Left lobe of liver (tissue), 2 donors: ENCODE results near the gene TNS2. TPM values are rescaled to one million over a fixed set of nuclear protein-coding genes. Genes with fewer than 3 reads are reported as not detected.

Experiments
- ATAC-seq: fragments of 200-7000 bp; cut with Tn5 transposase; one replicate; pipeline ENCODE4 v1.9.1; 2020; ENCODE audit warnings: mild to moderate bottlenecking, moderate library complexity
- DNase-seq: peaks from one replicate; pipeline ENCODE4 v3.0.0-alpha.2; 2020; ENCODE audit warnings: low spot score
- total RNA-seq: library from RNA; stranded (reverse); gene quantifications from one replicate; pipeline ENCODE4 v1.2.1, GENCODE V29; 2021
- donor health status: DM: no; HTN: no; CAD: no; lungs with moderate emphysema.
- donor health status: DM: no; HTN: yes; CAD: no.

TNS2 gene
- total RNA-seq, 1 donor from 2014 or later, result 146 TPM

DNA sequence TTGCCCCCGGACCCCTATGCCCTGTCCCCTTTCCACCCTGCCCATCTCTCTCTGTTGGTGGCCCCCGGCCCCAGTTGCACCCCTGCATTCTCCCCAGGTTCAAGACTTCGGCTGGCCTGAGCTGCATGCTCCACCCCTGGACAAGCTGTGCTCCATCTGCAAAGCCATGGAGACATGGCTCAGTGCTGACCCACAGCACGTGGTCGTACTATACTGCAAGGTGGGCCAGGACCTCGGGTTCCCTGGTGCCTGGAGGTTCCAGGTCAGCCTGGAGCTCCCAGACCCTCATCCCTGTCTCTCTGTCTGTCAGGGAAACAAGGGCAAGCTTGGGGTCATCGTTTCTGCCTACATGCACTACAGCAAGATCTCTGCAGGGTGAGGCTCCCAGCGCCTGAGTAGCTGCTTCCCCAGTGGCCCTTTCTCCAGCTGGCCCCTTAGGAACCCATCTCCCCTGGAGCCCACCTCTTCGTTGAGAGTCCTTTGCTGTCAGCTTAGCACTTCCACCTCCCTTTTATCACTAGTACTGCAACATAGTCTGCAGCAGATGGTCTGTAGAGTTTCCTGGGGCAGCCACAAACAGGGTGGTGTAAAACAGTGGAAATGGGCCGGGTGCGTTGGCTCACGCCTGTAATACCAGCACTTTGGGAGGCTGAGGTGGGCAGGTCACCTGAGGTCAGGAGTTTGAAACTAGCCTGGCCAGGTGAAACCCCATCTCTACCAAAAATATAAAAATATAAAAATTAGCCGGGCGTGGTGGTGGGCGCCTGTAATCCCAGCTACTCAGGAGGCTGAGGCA lies 5.8 kb downstream of the TNS2 start:
- DNase-seq (no peak), ATAC-seq (no peak)

DNA sequence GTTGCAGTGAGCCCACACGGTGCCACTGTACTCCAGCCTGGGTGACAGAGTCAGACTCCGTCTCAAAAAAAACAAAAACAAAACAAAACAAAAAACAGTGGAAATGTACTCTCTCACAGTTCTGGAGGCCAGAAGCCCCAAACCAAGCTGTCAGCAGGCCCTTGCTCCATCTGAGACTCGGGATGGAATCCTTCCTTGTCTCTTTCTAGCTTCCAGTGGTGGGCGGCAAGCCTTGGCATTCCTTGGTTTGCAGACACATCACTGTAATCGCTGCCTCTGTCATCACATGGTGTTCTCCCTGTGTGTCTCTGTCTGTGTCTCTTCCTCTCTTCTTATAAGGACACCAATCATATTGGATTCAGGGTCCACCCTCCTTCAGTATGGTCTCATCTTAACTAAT lies 6.4 kb downstream of the TNS2 start:
- ATAC-seq (no peak), DNase-seq (no peak)

DNA sequence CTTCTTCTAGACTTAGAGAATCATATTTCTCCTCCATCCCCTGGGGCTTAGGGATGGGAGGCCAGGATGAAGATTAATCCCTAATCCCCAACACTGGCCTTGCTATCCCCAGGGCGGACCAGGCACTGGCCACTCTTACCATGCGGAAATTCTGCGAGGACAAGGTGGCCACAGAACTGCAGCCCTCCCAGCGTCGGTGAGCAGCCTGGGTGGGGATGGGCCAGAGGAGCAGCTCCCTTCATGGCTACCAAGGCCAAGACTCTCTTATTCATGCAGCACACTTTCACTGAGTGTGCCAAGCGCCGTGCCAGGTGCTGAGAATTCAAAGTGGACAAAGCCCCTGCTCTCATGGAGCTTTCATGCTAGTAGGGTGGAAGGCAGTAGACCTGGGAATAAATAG lies 7.0 kb downstream of the TNS2 start:
- DNase-seq (no peak), ATAC-seq (no peak)

DNA sequence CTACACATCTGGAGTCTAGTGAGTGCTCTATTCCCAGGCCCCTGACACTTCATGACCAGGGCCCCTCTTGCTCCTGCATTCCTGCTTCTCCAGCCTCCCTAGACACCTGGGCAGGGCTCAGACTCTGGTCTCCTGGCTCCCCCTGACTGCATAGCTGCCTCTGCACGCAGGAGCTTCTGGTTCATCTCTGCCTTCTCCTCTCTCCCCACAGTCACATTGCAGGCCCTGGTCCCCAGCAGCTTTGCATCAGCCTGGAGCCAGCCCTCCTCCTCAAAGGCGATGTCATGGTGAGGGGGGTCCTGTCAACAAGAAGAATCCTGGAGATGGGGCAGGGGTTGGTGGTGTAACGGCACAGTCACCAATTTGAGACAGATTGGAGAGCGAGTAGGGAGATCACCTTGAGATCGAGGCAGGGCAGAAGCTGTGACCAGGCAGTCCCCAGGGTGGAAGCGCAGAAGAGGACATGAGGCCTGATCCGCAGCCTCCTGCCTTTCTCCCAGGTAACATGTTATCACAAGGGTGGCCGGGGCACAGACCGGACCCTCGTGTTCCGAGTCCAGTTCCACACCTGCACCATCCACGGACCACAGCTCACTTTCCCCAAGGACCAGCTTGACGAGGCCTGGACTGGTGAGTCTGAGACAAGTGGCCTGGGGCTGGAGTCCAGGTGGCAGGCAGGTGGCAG lies 8.1 kb downstream of the TNS2 start:
- ATAC-seq (no peak), DNase-seq (no peak)

DNA sequence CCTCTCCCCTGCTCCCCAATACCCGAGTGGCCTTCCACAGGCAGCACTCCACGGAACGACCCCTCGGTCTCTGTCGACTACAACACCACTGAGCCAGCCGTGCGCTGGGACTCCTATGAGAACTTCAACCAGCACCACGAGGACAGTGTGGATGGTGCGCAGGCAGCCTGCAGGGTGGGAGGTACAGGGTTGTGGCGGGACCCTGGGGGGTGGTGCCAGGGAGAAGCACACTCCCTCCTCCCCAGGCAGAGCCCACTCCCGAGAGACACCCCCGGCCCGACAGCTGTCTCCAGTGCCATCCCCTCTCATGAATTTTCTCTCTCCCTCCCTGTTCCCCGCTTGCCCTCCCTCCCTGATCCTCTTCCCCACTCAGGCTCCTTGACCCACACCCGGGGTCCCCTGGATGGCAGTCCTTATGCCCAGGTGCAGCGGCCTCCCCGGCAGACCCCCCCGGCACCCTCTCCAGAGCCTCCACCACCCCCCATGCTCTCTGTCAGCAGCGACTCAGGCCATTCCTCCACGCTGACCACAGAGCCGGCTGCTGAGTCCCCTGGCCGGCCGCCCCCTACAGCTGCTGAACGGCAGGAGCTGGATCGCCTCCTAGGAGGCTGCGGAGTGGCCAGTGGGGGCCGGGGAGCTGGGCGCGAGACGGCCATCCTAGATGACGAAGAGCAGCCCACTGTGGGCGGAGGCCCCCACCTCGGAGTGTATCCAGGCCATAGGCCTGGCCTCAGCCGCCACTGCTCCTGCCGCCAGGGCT lies 9.0 kb downstream of the TNS2 start:
- DNase-seq (no peak), ATAC-seq (no peak)

DNA sequence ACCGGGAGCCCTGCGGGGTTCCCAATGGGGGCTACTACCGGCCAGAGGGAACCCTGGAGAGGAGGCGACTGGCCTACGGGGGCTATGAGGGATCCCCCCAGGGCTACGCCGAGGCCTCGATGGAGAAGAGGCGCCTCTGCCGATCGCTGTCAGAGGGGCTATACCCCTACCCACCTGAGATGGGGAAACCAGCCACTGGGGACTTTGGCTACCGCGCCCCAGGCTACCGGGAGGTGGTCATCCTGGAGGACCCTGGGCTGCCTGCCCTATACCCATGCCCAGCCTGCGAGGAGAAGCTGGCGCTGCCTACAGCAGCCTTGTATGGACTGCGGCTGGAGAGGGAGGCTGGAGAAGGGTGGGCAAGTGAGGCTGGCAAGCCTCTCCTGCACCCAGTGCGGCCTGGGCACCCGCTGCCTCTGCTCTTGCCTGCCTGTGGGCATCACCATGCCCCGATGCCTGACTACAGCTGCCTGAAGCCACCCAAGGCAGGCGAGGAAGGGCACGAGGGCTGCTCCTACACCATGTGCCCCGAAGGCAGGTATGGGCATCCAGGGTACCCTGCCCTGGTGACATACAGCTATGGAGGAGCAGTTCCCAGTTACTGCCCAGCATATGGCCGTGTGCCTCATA lies 9.7 kb downstream of the TNS2 start:
- DNase-seq, result no peak
- peak; percentile 0 for ATAC-seq

DNA sequence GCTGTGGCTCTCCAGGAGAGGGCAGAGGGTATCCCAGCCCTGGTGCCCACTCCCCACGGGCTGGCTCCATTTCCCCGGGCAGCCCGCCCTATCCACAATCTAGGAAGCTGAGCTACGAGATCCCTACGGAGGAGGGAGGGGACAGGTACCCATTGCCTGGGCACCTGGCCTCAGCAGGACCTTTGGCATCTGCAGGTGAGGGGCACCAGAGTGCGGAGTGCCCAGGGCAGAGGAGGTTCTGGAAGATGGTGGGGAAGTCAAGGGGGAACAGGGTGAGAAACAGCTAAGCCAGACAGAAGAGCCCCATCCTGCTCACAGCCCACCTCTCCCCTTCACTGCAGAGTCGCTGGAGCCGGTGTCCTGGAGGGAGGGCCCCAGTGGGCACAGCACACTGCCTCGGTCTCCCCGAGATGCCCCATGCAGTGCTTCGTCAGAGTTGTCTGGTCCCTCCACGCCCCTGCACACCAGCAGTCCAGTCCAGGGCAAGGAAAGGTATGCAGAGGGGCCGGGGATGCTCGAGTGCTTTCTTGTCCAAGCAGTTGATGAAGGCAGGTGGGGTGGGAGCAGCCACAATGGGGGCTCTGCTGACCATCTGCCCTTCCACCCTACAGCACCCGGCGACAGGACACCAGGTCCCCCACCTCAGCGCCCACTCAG lies 10.3 kb downstream of the TNS2 start:
- ATAC-seq (peak; percentile 1), DNase-seq (no peak)

DNA sequence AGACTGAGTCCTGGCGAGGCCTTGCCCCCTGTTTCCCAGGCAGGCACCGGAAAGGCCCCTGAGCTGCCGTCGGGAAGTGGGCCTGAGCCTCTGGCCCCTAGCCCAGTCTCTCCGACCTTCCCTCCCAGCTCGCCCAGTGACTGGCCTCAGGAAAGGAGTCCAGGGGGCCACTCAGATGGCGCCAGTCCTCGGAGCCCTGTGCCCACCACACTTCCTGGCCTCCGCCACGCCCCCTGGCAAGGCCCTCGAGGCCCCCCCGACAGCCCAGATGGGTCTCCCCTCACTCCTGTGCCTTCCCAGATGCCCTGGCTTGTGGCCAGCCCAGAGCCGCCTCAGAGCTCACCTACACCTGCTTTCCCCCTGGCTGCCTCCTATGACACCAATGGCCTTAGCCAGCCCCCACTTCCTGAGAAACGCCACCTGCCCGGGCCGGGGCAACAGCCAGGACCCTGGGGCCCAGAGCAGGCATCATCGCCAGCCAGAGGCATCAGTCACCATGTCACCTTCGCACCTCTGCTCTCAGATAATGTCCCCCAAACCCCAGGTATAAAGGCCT lies 10.9 kb downstream of the TNS2 start:
- peak; percentile 14 for ATAC-seq
- DNase-seq, result peak; percentile 74

DNA sequence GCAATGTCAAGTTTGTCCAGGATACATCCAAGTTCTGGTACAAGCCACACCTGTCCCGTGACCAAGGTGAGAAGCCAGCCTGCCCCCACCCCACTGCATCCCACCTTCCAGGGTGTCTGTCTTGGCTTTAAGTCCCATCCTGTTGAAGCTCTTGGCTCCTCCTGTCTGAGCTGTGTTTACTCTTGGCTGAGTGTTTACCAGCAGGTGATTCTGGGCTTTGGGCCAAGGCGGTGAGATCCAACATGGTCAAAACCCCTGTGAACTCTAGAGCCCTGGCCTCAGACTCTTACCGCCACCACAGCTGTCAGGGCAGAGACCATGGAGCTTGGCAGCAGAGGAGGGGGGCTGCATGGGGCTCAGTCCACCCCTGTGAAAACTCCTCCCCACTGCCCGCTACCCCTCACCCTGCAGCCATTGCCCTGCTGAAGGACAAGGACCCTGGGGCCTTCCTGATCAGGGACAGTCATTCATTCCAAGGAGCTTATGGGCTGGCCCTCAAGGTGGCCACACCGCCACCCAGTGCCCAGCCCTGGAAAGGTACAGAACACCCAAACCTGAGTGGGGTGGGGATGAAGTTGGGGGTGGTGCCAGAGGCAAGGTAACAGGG lies 11.6 kb downstream of the TNS2 start:
- peak; percentile 67 for ATAC-seq
- peak; percentile 93 for DNase-seq

DNA sequence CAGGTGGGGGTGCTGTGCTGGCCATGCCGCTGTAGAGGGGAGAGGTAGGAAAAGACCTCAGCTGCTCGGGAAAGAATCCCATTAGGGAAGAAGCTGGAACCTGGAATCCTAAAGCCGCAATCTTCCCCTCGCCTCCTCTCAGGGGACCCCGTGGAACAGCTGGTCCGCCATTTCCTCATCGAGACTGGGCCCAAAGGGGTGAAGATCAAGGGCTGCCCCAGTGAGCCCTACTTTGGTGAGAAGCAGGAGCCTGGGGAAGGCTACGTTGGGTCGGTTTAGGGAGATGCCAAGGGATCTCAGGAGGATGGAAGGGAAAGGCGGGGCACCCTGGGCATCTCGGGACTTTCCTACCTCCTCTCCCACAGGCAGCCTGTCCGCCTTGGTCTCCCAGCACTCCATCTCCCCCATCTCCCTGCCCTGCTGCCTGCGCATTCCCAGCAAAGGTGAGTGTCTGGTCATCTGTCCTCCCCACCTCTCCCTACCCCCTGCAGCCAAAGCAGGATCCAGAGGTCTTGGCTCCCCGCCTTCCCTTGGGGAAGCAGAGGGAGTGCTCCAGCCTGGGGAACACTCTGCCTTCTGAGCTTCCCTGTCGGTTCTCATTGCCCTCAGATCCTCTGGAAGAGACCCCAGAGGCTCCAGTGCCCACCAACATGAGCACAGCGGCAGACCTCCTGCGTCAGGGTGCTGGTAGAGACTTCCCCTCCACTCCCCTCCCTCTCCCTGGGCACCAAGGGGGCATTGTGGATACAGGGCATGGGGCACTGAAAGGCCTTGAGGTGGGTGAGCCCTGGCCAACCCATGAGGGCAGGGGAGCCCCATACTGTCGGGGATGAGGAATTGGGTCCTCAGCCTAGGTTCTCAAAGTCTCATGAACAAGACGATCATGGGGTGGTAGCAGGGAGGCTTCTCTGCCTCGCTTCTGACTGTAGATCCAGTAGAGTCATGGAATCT lies 12.4 kb downstream of the TNS2 start:
- DNase-seq (peak; percentile 45), ATAC-seq (no peak)

DNA sequence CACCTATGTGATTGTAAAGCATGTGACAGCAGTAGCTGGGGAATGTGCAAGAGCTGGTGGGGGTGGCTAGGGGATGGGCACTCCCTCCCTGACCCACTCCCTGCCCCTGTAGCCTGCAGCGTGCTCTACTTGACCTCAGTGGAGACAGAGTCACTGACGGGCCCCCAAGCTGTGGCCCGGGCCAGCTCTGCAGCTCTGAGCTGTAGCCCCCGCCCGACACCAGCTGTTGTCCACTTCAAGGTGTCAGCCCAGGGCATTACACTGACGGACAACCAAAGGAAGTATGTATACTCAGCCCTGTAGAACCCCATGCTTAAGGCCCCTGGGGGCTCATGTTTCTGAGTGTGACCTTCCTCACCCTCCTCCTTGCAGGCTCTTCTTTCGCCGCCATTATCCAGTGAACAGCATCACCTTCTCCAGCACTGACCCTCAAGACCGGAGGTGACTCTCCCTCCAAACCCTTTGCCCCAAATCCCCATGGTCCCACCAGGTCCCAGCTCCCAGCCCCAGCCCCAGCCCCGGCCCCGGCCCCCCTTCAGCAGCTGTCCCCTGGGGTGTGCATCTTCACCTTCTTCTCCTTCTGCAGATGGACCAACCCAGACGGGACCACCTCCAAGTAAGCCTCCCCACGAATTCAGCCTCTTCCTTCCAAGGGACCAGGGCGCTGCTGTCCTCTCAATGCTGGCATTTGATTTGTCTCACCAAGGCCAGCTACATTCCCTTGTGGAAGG lies 13.3 kb downstream of the TNS2 start:
- no peak for ATAC-seq
- DNase-seq, result peak; percentile 44

DNA sequence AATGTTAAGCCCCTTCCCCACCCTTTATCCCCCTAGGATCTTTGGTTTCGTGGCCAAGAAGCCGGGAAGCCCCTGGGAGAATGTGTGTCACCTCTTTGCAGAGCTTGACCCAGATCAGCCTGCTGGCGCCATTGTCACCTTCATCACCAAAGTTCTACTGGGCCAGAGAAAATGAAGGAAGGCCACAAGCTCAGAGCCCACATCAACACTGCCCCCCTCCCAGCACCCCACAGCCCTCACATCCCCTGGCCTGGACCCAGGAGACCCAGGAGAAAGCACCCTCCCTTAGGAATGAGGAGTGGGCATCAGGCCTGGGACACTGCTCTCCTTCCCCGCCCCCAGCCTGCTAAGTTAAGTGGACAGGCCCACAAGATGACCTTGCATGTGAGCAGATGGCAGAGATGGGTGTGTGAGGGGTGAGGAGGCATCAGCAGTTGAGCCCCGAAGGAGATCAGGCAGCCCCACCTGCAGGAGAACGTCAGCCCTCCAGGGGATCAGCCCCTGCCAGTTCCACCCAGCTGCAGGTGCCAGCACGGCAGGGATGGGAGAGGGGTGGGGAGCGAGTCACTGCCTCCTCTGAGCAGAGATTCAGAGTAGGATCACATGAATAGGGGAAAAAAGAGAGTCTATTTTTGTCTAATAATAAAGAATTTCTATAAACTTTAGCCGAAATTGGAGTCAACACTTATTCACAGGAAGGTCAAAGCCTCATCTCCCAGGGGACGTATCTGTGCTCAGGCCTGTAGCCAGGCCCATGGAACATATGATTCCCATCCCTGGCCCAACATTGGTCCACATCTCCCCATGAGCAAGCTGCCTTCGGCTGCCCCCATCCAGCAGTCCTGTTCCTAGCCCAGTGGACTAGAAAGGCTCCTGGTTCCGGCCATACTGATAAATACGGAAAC lies 14.1 kb downstream of the TNS2 start:
- DNase-seq (peak; percentile 46), ATAC-seq (no peak)

DNA sequence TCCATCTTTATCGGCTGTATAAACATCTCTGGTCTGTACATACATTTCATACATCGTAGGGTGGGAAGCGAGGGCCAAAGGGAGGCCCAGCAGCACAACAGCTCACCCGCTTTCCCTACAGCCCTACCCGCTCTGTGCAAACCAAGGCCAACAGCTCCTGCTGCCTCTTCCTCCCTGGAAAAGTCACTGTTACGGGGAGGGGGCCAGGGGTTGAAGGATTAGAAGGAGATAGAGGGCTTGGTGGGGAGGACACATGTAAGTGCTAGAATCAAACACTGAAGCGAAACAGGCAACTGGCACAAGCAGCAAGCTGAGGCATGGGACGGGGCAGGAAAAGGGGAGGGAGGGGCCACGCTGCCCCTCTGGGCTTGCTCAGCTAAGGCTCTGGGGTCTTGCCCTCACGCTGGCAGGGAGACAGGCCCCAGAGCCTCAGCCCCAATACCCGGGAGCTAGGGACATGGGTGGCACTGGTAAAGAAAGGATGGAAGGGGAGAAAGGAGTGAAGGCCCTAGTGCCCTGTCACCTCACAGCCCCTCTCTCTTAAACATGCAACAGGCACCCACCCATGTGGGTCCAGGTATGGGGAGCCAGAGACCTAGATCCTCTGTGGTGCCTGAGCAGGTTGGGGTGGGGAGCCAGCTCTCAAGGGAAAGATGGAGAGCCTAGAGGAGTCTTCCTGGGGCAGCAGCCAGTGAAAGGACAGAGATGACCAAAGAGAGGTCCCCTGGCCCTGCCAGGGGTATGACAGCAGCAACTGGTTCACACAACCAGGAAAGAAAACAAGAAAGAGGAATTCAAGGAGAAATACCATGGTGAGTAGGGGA lies 15.0 kb downstream of the TNS2 start:
- peak; percentile 46 for DNase-seq
- ATAC-seq, result no peak

DNA sequence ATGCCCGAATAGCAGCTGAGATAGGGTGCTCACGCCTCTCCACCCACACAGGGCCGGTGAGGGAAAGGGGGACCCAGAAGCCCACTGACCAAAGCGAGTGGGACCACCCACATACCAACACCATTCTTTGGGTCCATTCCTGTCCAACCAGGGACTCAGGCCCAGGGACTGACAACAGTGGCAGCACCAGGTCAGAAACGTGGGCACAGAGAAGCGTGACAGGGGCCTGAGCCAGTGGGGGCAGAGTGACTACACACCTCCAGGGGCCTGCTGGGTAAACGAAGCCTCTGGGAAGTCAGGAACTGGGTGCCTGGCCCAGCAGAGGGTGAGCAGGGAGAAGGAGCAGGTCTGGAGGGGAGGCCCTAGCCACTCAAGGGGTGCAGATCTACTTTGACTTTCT lies 15.6 kb downstream of the TNS2 start:
- peak; percentile 51 for DNase-seq
- ATAC-seq, result peak; percentile 1

DNA sequence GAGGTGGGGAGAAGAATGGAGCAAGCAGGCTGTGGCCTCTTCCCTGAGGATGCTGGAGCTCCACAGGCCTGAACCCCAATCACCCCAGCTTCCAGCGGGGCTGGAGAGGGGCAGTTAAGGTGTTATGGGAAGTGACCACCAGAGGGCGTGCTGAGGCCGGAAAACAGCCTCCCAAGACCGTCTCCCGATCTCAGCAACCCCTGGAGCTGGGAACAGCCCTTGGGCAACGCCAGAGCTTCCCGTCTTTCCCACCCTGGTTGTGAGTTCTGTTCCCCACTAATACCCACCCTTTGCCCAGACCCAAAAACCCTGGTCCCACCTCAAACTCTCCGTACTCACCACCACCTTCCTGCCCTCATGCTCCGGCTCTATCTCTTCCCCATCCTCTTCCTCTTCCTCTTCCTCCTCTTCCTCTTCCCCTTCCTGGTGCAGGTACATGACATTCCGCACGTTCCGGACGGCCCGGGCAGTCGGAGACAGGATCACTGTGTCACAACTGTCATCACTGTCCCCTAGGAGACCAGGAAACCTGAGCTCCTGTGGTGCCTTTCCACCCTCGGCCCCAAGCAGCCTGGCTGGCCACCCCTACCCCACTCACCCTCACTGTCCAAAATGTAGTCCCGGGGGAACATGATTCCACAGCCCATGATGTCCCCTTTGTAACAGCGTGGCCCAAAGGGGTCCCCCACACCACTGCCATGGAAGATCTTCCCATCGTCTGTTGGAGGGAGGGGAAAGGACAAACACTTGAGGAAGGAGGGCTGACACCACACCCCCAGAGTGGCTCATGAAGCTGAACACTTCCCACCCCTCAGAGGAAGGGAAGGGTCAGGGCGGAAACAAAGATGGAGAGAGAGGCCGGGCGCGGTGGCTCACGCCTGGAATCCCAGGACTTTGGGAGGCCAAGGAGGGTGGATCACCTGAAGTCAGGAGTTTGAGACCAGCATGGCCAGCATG lies 16.4 kb downstream of the TNS2 start:
- ATAC-seq, result peak; percentile 66
- peak; percentile 78 for DNase-seq
